Activated naive CD4-positive, alpha-beta T cell treated with anti-CD3 and anti-CD28 coated beads, Interleukin-2, amount 10 ng/mL, durations not matched to agents 5 hours and 36 hours (primary cell): Measurements from ENCODE around the gene DCDC1. TPM values are rescaled to one million over a fixed set of nuclear protein-coding genes. Genes with fewer than 3 reads are reported as not detected.

Experiments
- total RNA-seq, 2 experiments: library from RNA; stranded (reverse); gene quantifications; one replicate each; pipeline ENCODE4 v1.2.3, GENCODE V29; 2021

DCDC1 gene, protein sequence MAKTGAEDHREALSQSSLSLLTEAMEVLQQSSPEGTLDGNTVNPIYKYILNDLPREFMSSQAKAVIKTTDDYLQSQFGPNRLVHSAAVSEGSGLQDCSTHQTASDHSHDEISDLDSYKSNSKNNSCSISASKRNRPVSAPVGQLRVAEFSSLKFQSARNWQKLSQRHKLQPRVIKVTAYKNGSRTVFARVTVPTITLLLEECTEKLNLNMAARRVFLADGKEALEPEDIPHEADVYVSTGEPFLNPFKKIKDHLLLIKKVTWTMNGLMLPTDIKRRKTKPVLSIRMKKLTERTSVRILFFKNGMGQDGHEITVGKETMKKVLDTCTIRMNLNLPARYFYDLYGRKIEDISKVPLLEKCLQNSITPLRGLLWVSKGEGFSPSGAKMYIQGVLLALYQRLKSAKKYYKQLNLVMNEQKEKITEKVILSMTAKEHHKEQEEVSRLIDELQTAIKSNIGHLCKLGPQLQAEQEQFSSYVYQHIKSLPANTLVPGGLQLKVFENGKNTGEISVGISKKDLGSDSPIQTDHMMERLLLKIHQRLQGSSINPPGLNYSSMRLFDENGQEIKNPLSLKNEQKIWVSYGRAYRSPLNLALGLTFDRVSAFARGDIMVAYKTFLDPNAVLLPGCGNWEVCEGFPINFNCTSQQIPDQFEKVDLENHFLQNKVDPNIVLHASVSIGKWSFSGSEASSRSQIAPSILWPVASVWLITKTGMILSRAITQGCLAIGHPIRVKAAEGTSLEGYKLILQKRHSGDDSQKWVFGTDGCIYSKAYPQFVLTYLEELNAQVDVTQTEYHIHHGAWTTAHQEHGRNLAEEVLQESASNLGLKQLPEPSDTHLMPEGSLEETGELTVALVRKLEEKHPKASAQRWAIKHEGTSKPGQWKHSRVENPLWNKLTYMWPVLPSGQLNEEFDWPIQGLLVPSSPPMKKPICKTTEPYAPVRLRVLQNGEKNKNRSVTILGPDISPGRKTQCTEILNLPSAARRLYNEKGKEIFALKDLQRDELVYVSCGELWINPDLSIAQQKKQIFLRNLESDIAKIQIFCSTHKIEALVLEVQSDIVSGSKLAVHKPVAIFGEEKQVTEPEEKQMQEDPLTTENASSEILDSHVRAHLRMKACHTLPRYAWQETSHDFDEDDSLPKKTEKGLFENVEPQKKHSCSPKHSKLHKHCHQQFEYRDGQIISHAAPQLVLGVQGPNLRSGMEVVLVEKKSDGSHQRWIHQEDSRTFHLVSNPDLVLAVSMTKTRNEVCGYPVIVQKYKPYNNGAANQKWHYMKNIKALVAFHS (N-terminal part only)
- total RNA-seq: not detected

DNA sequence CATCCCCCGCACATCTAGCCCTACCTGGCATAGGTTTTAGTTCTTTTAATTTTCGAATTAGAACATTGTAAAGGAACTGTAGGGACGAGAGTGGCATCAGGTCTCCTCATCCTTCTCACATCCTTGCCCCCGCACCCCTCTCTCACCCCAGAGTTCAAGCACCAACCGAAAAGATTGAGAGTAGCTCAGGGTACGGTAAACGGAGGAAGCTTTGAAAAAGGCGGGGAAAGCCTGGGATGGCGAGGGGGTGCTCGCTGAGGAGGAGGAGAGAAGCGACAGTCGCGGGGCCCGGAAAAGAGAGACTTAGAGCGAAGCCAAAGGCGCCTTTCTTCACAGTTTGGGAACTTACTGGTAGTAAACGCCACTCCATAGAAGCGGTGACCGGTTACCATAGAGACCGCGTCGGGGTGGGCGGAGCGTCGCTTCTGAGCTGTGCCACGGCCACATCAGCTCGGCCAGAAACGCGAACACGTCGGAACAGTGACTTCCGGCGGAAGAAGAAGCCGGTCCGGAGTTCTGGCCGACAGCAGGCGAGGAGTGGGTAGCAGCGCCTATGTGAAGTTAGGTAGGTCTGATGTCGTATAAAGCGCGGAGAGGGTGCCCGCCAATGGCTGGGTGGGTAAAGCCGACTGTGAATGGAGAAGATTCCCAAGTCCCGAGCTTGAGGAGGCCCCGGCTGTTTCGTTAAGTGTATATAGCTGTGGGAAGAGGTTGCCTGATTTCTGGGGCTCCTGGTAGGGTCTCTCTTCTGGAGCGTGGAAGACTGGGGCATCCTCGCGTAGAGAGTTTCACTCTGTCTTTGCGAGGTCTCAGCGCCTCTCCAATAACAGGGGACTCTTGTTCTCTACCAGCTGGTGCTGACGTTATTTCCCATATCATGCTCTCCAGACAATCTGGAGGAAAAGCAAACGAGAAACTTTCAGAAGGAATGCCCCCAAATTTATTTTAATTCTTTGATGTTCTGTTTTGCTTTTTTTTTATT, at the start of gene DCDC1, which contains the start of gene DNAJC24:
DCDC1 (minus strand) TSS at position 392 of the 982 bp plus-strand sequence. CDS start 41,459 bp downstream, outside the sequence.
DNAJC24 (plus strand) TSS at position 513 of the 982 bp plus-strand sequence. CDS start 889 bp downstream, outside the sequence.

Other genes with a start within 250 kb of the DCDC1 start
- gene DNAJC24, start 121 bp upstream of the DCDC1 start, total RNA-seq: 10 to 100 TPM; 13.5 to 15.8 TPM
- gene IMMP1L, start 139.9 kb upstream of the DCDC1 start, total RNA-seq: 10 to 100 TPM; 18.8 to 22.4 TPM
- gene ELP4, start 140.0 kb upstream of the DCDC1 start, total RNA-seq: 10 to 100 TPM; 20.2 to 21.1 TPM